ENCODE measurements around the gene LTK.
A peak's percentile ranks its signal among the peaks of the same experiment; 100 is the strongest.

The LTK gene

DNA sequence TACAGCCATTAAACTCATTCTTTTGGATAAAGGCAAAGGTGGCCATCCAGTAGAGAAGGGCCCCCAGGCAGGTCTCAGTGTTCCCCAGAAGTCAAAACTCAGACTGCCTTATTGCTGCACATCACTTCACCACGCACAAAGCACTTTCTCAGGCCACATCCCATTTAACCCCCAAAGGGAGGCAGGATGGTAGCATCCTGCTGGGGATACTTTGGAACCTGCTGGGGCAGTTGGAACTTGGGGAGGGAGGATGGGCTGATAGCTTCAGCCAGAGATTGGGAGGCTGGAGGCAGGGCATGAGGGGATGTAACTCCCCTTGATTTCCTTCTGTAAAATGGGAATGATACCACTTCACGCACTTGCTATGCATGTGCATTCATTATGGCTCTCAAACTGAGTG is 15.0 kb downstream of the LTK start:
- DNase-seq (no peak), ATAC-seq (no peak)

DNA sequence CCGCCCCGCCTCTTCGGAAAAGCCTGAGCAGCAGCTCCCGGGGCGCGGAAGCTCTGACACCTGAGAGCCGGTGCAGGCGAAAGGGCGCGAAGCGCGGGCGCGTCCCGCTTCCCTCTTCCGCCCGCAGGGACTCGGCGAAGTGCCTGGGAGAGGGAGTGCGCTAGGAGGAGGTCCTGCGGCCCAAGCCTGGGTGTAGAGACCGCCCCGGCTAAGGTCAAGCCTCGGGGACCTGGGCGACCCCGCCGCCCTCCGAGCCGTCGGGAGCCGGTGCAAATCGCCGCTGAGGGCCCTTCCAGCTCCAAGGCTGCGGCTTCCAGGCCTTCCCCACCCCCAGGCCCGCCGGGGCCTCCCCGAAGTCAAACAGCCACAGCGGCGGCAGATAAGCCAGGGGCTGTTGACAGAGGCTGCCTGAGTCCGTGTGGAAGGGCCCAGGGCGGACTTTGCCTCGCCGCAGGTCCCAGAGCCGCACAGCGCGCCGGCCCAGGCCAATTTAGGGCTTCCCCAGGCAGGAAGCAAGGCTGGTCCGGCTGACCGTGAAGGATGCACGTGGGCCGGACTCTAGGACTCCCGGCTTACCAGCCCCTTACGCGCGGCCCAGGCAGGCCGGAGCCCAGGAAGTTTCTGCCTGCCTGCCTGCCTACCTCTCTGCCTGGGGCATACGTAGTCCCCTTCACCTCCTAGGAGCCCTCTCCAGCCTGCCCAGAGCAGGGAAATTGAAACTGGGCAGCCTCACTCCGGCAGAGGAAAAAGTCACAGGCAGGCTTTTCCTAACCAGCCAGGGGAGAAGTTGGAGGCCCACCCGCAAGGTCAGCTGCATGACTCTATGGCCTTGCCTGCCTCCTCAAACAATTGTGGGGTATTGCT is 17.7 kb downstream of the LTK start:
- DNase-seq = no peak
- no peak for ATAC-seq

DNA sequence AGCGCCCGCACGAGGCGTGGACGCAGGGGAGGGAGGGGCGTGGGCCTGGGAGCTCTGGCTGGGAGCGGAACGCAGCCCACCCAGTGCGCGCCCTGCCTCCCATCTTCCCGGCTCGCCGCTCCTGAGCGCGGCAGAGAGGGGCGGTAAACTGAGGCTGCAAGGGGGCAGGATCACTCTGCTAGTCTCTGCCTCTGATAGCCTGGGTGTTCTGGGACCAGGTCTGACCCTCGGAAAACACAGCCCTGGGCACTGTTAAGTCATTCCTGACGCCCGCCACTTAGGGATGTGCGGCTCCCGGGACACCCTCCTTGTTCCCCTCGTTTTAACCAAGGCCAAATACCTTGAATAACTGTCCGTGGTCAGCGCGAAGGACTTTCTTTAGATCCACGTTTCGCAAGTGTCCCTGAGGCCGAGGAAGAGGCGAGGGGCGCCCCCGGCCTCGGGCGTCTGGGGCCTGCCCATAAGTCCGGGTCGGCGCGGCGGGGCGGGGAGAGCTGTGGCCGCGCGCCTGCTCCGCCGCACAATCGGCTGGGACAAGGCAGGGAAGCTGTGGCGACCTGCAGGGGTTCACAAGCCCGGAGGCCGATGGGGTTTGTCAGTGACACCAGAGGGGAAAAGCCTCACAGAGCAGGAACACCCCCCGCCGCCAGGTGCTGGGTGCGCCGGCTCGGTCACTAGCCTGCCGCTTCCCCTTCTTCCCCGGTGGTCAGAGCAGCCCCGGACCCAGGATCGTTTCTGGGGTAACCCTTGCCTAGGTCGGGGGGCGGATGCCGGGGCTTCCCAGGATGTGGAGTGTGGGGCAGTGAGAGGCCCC is 18.5 kb downstream of the LTK start:
- DNase-seq = peak; percentile 51

DNA sequence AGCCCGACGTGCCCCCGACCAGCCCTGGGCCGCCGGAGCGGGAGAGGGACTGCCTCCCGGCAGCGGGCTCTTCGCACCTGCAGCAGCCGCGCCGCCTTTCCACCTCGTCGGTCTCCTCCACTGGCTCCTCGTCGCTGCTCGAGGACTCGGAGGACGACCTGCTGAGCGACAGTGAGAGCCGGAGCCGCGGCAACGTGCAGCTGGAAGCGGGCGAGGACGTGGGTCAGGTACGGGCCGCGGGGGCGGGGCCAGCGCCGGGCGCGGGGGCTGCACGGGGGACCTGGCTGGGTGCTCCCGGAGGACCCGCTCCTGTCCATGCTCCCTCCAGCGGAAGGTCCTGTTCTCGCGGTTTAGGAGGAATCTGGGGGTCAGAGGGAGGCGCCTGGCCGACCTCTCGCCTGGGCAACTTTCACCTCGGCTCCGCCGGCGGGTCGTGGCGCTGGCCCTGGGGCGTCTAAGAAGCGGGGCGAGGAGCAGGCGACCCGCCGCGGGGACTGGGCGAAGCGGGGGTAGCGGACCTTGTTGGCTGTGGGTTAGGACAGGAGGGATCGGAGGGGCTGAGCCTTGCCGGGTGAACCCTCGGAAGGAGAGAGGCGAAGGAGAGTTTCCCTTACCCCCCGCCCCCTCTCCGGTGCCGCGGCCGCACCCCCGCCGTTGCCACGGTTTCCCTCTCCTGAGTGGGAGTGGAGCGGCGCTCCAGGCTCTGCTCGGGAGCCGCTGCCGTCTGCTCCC is 19.3 kb downstream of the LTK start:
- DNase-seq (peak; percentile 60), ATAC-seq (peak; percentile 10)

More for the DNA sequence above, 18.5 kb downstream of the LTK start:
- ATAC-seq = no peak

DNA sequence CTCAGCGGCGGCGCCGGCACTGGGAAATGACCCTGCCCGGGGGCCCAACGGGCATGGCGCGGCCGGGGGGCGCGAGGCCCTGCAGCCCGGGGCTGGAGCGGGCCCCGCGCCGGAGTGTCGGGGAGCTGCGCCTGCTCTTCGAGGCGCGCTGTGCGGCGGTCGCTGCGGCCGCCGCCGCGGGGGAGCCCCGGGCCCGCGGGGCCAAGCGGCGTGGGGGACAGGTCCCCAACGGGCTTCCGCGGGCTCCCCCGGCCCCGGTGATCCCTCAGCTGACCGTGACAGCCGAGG is 19.8 kb downstream of the LTK start:
- ATAC-seq (no peak), DNase-seq (no peak)

DNA sequence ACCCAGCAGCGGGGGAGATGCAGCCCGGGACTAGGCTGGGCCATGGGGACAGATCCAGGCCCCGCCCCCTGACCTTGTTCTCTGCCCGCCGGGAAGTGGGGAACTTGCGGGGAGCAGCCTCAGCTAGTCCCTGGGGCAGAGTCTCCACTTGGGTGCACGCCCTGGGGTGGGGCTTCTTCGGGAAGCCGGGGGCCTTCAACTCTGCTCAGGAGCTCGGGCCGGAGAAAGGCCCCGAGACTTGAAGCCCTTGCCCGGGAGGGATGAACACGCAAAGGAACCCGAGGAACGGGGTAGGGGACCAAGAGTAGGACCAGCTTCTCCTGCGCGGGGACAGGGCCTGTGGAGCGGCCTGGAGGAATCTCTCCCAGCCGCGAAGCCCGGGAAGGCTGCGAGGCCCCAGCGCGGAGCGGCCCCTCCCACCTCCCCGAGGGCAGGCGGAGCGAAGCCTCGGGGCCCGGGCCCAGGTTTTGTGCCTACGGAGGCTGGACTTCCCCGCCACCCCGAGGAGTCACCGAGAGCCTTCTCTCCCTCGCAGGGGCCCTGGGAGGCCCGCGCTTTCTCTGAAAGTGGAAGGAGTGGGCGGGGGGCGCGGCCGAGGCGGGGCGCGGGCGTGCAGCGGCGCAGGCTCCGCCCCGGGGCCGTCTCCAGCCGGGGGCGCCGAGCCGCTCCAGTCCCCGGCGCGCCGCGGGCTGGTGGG is 20.3 kb downstream of the LTK start, which contains the start of gene ITPKA:
Gene ITPKA (plus strand): TSS at position 670 of the 697 bp plus-strand sequence. CDS start 54 bp downstream, outside the sequence.
- peak; percentile 82 for ATAC-seq
- peak; percentile 94 for DNase-seq

DNA sequence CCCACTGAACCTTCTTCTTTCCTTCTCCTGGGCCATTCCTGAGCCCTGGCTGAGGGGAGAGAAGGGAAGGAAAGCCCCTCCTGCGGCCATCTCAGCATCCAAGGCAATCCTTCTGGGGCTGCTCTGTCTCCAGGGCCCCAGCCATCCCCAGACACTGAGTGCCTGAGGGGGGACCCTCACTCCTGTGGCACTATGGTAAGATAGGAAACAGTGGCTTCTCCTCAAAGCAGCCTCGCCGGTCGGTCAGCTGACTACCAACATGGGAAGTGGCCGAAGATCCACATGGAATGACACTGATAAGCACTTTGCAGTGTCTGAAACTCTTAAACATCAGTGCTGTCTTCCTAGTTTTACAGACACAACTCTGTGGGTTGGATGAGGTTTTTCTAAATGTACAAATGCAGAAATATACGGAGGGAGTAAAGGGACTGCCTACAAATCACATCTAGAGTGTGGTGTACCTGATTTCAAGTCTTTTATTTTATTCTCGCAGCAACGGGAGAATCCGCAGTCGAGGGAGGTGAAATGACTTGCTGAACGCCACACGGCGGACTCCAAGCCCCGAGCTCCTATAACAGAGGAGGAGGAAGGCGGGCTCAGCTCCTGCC is 20.9 kb downstream of the LTK start:
- DNase-seq (no peak), ATAC-seq (no peak)

DNA sequence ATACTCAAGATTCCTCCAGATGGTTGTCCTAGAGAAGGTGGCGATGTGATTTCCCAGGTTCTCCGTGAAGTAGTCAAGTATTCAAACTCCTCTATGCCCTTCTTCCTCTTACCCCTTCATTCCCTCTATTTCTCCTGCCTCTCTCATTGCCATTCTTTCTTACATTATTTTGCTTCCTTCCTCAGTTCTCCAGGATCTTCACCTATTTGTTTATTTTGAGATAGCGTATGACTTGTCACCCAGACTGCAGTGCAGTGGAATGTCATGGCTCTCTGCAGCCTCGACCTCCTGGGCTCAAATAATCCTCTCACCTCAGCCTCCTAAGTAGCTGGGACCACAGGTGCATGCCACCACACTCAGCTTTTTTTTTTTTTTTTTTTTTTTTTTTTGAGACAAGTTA is 21.7 kb downstream of the LTK start:
- DNase-seq (no peak), ATAC-seq (no peak)

DNA sequence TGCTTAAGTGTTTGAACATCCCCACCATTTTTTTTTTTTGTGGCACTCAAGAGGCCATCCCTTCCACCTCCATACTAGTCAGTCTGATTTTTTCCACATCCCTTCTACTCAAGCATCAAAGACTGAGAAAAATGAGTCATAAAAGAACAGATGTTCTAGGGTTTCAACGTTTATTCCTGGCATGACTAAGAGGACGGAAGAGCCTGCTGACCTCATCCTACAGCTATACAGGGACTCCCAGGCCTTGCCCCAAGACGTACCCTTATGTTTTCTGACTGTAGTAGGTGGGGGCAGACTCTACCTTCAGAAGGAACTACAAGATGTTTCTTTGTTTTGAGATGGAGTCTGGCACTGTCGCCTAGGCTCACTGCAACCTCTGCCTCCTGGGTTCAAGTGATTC is 23.3 kb downstream of the LTK start:
- ATAC-seq (peak; percentile 77), DNase-seq (peak; percentile 37)

DNA sequence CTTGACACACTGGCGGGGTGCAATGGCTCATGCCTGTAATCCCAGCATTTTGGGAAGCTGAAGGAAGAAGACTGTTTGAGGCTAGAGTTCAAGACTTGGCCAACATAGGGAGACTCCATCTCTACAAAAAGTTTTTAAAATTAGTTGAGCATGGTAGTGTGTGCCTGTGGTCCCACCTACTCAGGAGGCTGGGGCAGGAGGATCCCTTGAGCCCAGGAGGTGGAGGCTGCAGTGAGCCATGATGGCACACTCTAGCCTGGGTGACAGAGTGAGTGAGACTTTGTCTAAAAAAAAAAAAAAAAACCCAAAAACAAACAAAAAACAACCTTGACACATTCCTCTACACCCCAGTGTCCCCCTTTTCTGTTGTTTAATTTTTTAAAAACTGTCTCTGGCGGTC is 24.0 kb downstream of the LTK start:
- ATAC-seq (no peak), DNase-seq (no peak)

DNA sequence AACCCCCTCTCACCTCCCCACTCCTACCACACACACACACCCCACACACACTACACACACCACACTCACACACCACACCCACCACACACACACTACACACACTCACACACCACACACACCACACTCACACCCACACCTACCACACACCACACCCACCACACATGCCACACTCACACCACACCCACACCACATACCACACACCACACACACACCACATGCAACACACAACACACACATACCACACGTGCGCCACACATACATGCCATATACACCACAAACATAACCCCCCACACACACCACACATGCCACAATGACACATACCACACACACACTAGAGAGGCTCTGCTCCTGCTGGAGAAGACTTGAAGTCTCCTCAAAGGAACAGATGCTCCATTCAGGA is 25.8 kb downstream of the LTK start:
- DNase-seq (peak; percentile 50), ATAC-seq (no peak)

DNA sequence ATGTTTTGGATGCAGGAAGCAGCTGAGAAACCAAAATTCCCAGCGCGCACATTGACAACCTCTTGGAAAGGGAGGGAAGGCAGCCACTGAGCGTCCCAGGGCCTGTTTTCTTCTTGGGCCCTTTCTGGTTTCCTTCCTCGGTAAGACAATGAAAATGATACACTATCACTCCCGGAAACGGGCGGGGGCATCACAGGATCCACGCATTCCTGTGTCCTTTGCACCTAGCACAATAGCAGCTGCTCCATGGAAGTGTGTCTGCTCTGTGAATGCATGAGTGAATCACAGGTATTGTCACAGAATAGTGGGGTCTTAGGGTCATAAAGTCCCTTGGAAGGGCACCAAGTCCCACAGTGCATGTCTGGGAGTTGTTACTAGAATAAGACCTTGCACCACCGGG is 26.2 kb downstream of the LTK start:
- ATAC-seq = no peak
- DNase-seq = no peak

DNA sequence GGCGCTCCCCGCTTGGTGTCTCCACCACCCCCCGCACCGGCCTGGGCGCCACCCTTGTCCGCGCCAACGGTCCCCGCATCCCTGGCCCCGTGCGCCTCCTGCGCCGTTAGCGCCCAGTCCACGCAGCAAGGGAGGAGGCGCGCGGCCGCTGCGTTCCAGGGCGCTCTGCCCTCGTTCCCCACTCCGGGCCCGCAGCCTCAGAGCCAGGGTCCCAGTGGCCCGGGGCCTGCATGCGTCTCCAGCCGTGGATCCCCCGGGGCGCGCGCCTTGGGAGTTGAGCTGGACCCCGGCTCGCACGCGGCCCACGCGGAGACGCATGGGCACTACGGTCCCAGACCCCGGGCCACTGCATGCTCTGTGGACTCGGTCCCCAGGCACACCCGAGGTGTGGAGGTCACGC is 27.3 kb downstream of the LTK start:
- DNase-seq (no peak), ATAC-seq (no peak)

DNA sequence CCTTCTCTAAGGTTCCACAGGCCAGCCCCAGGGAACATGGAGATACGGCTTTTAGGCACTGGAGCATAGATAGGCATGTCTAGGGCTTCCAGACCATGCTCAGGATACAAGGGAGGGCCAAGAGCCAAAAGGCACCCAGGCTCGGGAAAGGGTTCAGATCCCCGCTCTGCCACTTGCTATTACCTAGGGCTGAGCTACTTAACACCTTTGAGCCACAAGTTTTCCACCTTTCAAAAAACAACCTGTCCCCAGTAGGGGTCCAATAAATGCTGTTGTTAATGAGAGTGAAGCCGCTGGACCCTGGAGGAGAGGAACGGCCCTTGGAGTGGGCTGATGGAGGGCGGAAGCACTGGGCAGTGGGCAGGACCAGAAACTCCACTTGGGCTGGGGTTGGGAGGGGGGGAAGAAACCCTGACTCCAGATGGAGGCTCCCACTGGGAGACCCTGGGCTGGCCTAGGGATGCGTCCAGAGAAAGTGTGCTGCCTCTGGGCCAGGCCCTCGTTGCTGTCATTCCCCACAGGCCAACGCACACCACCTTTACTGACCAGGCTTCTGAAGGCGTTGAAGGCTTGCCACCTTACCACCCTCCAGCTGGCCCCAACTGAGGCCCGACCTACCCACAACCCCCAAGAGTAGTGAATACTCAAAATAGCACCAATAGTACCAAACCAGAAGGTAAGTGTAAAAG is 28.5 kb downstream of the LTK start:
- ATAC-seq (no peak), DNase-seq (no peak)

DNA sequence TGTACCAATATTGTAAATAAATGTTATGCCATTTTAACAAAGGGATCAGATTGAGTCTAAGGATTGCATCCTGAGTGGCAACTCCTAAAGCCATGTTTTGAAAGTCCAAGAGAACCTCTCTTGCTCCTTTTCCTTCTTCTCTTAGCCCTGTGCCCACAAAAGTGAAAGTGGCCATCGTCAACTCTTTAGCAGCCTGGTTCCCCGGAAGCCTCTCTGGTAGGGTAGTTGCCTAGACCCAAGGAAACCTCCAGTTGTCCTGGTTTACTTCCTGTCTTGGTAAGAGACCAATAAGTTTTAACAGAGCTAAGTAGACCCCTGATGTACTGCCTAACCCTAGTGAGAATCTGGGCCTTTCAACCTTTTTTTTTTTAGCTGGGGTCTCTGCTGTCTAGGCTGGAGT is 30.1 kb downstream of the LTK start:
- DNase-seq (no peak), ATAC-seq (peak; percentile 51)

DNA sequence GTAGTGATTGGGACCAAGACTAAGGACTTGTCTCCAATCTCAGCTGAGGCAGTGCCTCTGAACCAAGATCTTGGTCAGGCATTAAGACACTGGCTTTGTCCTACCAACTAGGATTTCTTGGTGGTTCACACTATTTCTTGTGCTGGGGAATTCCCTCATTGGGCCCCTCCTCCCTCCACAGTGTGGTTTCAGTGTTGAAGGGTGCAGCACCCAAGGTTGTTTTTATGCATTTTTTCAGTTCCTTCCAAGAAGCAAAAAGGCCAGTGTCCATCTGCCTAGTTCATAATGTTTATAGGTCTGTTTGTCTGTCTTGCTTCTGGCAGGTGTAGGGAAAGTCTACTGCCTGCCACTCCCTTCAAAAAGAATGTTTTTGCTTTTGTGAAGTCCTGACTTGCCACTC is 30.5 kb downstream of the LTK start:
- DNase-seq (peak; percentile 50), ATAC-seq (peak; percentile 77)

DNA sequence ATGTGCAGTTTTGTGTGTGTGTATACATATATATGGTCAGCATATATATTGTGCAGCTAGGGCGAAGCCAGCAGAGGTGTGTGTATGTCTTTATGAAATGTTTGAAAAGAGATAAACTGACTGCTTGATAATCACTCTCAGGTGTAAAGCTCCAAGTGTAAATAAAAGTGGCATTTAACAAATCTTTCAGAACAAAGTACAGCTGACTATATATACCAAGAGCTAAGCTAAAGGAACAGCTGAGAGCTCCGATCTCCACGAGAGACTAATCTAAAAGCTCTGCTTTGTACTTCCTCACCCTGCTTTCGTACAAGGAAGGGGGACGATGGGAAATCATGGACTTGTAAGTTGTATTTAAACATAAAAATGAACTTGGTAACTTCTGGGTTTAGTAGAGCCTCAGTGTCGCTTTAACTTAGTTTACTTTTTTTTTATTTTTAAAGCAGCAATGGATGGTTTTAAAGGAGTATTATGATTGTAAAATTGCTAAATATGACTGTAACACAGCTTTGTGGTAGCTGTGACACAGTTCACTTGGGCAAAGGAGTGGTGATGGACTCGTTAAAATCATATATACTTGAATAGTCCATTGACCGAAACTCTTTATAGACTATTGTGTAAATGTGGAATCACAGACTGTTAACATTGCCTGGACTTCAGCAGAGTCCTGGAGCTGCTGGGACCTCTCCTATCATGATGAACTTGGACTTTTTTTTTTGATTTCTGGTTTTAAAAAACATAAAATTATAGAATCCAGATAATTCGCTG is 31.3 kb downstream of the LTK start:
- ATAC-seq (no peak), DNase-seq (no peak)

DNA sequence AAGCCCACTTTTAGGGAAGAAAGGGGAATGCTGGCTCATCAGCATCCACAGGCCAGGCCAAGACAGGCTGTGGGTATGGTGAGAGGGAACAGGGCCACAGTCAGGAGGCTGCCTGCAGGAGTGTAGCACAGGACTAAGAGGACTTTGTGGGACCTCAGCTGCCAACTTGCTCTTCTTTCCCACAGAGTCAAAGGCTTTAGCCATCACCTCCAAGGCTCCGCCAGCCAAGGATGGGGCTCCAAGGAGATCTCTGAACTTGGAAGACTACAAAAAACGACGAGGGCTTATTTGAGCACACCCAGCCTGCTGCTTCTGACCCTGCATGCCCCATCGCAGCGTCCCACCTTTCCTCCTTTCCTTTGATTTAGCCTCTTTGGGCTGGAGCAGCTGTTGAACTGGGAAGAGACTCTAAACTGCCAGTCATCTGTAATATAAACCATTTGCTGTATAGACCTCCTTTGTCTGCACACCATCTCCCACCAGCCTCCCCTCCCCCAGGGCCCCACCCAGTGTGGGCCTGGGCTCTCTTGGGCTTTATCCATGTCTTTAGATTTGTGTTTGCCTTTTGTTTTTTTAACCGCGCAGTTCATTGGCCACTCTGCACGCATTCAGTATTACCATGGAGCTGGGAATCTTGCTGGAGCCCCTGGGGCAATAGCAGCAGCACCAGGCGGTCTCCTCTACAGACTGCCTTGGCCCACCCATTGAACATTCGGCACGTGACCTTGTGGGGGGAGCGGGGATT is 33.1 kb downstream of the LTK start:
- no peak for ATAC-seq
- DNase-seq = no peak

DNA sequence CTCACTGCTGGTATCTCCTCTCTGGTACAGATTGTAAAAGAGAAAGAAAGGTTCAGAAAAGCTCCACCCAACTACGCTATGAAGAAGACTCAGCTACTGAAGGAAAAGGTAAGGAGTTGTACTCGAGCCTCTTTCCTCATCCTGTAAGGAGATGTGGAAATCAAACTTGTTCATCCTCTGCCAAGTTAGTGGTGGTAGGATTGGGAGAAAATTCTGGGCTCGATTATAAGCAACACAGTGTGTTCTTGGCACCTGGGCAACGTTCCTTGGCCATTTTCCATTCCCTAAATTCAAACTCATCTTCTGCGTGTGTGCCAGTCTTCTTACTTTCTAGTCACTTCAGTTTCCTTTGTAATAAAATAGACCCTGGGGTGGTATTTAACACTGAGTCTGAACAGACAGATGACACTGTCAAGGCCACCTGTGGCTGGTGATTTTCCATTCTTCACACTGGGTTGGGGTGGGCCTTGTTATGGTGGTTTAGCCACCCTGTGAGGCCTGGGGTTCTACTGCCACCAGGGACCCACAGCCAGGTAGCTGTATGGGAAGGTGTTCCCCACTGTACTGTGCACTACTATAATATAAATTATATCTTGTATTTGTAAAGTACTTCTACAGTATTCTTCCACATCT is 37.1 kb downstream of the LTK start:
- no peak for DNase-seq
- ATAC-seq = peak; percentile 77
